Pancreas (tissue), 10 donors: ENCODE results near the gene TRIM75. TPM values are rescaled to one million over a fixed set of nuclear protein-coding genes. Genes with fewer than 3 reads are reported as not detected.
"Not testable (repeated sequence)": the region's sequence is repeated elsewhere in the genome, so short reads cannot be mapped to it uniquely, and the experiment has no call there.

Experiments
- ATAC-seq, 4 donors: fragments of 200-7000 bp; cut with Tn5 transposase; one replicate each; pipeline versions ENCODE4 v1.8.0 to v1.9.1; 2020; ENCODE audit warnings: mild to moderate bottlenecking in 4 of 4, moderate library complexity in 4 of 4
- DNase-seq, 6 donors: peaks; one replicate each; pipeline ENCODE4 v3.0.0-alpha.2; 2020
- FAIRE-seq: peaks from 2 replicates; lab custom pipeline; 2012; peaks lifted over from hg19 to GRCh38; lab: Jason Lieb, UNC
- H3K27ac ChIP-seq, 4 donors: fragments of 200-600 bp; sonication (generic); 1 replicate in 3 of 4; 2 replicates in 1 of 4; pipeline versions ENCODE4 v1.5.0 to v1.8.0; 2020
- H3K27me3 ChIP-seq, 4 donors: fragments of 200-600 bp; one replicate each; pipeline ENCODE4 v1.8.0; 2021
- H3K36me3 ChIP-seq, 3 donors: fragments of 200-600 bp; sonication (generic) in 1 of 3; one replicate each; pipeline versions ENCODE4 v1.5.0 to v1.8.0; 2020 to 2021
- H3K4me1 ChIP-seq, 3 donors: fragments of 200-600 bp; one replicate each; pipeline ENCODE4 v1.8.0; 2021
- H3K4me3 ChIP-seq, 4 donors: fragments of 200-600 bp; sonication (generic) in 2 of 4; one replicate each; pipeline versions ENCODE4 v1.5.0 to v1.8.0; 2020 to 2021
- H3K9me3 ChIP-seq, 4 donors: fragments of 200-600 bp; one replicate each; pipeline ENCODE4 v1.8.0; 2021
- CTCF ChIP-seq, 4 donors: fragments of 200-600 bp; sonication (generic) in 3 of 4; IDR thresholded peaks; one replicate each; pipeline versions ENCODE4 v1.5.0 to v1.8.0; 2021; ENCODE audit warnings: antibody characterized with exemption in 4 of 4
- WGBS, 2 donors: extraction: QIAGEN DNeasy Blood & Tissue Kit; methylation state at CpG; one replicate each; pipeline ENCODE4 v1.1.7; 2013; 5-methylcytosine and 5-hydroxymethylcytosine counted together
- intact Hi-C, 3 donors: fragments of 100-400 bp; cut with DNase I; formaldehyde crosslinking; loops; one replicate each; pipeline versions ENCODE4 v1.11.1 to v1.14.2; 2022
- polyA plus RNA-seq, 2 donors: library from polyadenylated mRNA; stranded (reverse); fragments of 200-250 nt; gene quantifications; one replicate each; pipeline ENCODE4 v1.2.3, GENCODE V29; 2013
- total RNA-seq, 6 donors: library from RNA; stranded (reverse); fragmentation: NEBNext Ultra II Directional in 4 of 6; extraction: Animal tissue kit (Norgen Biotek cat#: 25700) in 4 of 6; gene quantifications; one replicate each; pipeline versions ENCODE4 v1.2.1 to v1.2.4, GENCODE V29; 2021 to 2023
- donor health status: healthy with polysubstance abuse.
- donor health status: DM: no; HTN: no; CAD: no; lungs with moderate emphysema.
- donor health status: DM: no; HTN: no; CAD: no.
- donor health status: control.
- donor health status: control.
- donor health status: Bipolar disorder and iron deficiency.
- donor health status: DM: yes; HTN: yes; CAD: no.
- donor health status: DM: no; HTN: no; CAD: no.
- donor health status: DM: no; HTN: no; CAD: no.
- donor health status: DM: yes; HTN: yes; CAD: no.

TRIM75 gene
- total and polyA plus RNA-seq, 8 donors = not detected

DNA sequence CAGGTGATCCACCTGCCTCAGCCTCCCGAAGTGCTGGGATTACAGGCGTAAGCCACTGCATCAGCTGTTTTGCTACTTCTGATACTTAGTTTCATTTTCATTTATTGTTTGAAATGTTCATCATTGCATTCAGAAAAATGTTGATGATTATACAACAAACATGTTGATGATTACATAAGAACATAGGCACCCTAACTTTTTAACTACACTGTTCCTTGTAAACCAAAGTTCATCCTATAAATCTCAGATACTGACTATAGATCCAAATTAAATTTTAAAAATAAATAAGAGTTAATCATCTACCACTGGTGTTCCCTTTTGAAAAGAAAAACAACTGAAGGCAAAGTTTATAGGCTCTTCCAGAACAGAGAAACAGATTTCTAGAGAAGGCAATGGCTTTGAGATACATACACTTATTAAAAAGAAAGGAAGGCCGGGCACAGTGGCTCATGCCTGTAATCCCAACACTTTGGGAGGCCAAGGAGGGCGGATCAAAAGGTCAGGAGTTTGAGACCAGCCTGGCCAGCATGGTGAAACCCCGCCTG, 23.4 kb downstream of the TRIM75 start:
- H3K9me3 ChIP-seq = no peaks in the 10 kb centered on the region
- no peaks in the 10 kb centered on the region for H3K27me3 ChIP-seq
- no peak for TF ChIP-seq CTCF (IDR thresholded peaks at IDR 0.05)
- WGBS, 2 donors = 95% methylated on average over 5 of the region's 5 CpGs
- DNase-seq (no peak), FAIRE-seq (peak; percentile 71), ATAC-seq (no peak)
- no peak overlapping the region for H3K4me3 ChIP-seq
- no peak overlapping the region for H3K27ac ChIP-seq
- H3K36me3 ChIP-seq = peaks cover 0 to 20% (median 0%) of the 10 kb centered on the region in 3 donors
- intact Hi-C loops = no loop called here
- no peaks in the 10 kb centered on the region for H3K4me1 ChIP-seq

- no peak overlapping the region for H3K4me3 ChIP-seq
- H3K27ac ChIP-seq = no peak overlapping the region
- no peaks in the 10 kb centered on the region for H3K4me1 ChIP-seq
- ATAC-seq = peak in 3 of 4 donors; percentile 36 to 67 (median 47)
- H3K36me3 ChIP-seq = peaks cover 0 to 21% (median 0%) of the 10 kb centered on the region in 3 donors
- 29 to 35% methylated on average over 6 of the region's 6 CpGs for WGBS, 2 donors
- no peak for TF ChIP-seq CTCF (IDR thresholded peaks at IDR 0.05)
- FAIRE-seq = no peak
- H3K9me3 ChIP-seq = no peaks in the 10 kb centered on the region
- DNase-seq = peak in 1 of 6 donors; percentile 19
- intact Hi-C loops = no loop called here
- H3K27me3 ChIP-seq = no peaks in the 10 kb centered on the region
Observed at GRCh38 chr4:165079476-165079875, 25.8 kb downstream of the TRIM75 start.

- whole genome bisulfite sequencing, 2 donors = 88 to 98% methylated on average over 5 to 6 of the region's 7 CpGs
- H3K27me3 ChIP-seq, intact Hi-C loops, DNase-seq, H3K4me1 ChIP-seq, ATAC-seq, H3K9me3 ChIP-seq, H3K4me3 ChIP-seq, FAIRE-seq, H3K27ac ChIP-seq: not testable (repeated sequence)
- peaks cover 0 to 48% (median 4%) of the 10 kb centered on the region in 3 donors for H3K36me3 ChIP-seq
Observed at GRCh38 chr4:165084787-165085186, 31.1 kb downstream of the TRIM75 start.

GRCh38 chr4:165085946-165086345, 32.3 kb downstream of the TRIM75 start:
- no peak for DNase-seq

GRCh38 chr4:165088366-165088765, 34.7 kb downstream of the TRIM75 start:
- Histone ChIP-seq H3K4me3 (no peak overlapping the region), H3K9me3 (no peaks in the 10 kb centered on the region), H3K27ac (no peak overlapping the region), H3K27me3 (no peaks in the 10 kb centered on the region), H3K36me3 (peaks cover 0 to 39% (median 4%) of the 10 kb centered on the region in 3 donors), H3K4me1 (no peaks in the 10 kb centered on the region)
- FAIRE-seq (no peak), ATAC-seq (no peak), DNase-seq (no peak)
- no peak for TF ChIP-seq CTCF (IDR thresholded peaks at IDR 0.05)
- intact Hi-C loops = no loop called here
- WGBS, 2 donors = 68 to 78% methylated on average over 3 of the region's 3 CpGs

More at GRCh38 chr4:165085946-165086345, 32.3 kb downstream of the TRIM75 start:
- intact Hi-C loops = no loop called here
- no peak for TF ChIP-seq CTCF (IDR thresholded peaks at IDR 0.05)
- FAIRE-seq (no peak), ATAC-seq (no peak)
- Histone ChIP-seq H3K4me3 (no peak overlapping the region), H3K4me1 (no peaks in the 10 kb centered on the region), H3K27ac (no peak overlapping the region), H3K27me3 (no peaks in the 10 kb centered on the region), H3K36me3 (peaks cover 0 to 39% (median 4%) of the 10 kb centered on the region in 3 donors), H3K9me3 (no peaks in the 10 kb centered on the region)
- 97 to 98% methylated on average over 2 of the region's 2 CpGs for WGBS, 2 donors

- WGBS, 2 donors = 96 to 98% methylated on average over 8 of the region's 8 CpGs
- H3K4me1 ChIP-seq, ATAC-seq, intact Hi-C loops, H3K9me3 ChIP-seq, H3K4me3 ChIP-seq, H3K27me3 ChIP-seq, FAIRE-seq, DNase-seq, H3K27ac ChIP-seq: not testable (repeated sequence)
- H3K36me3 ChIP-seq = peaks cover 0 to 20% (median 4%) of the 10 kb centered on the region in 3 donors
Observed at GRCh38 chr4:165092187-165092586, 38.5 kb downstream of the TRIM75 start.
